Activated CD8-positive, alpha-beta memory T cell treated with anti-CD3 and anti-CD28 coated beads for 1 hour (primary cell): ENCODE measurements around the gene COL8A1.

Experiments
- DNase-seq, 2 donors: peaks; one replicate each; pipeline ENCODE4 v3.0.0-alpha.2; 2020; ENCODE audit warnings: low read depth in 1 of 2; ENCODE audit errors: extremely low read depth in 1 of 2

COL8A1 gene

GRCh38 chr3:99753268-99753975 lies 115.0 kb downstream of the COL8A1 start:
- DNase-seq, result no peak

- no peak for DNase-seq
These were observed 117.4 kb downstream of the COL8A1 start for GRCh38 chr3:99755831-99756230.

GRCh38 chr3:99757966-99758365 lies 119.6 kb downstream of the COL8A1 start:
- DNase-seq, result no peak

- DNase-seq, result no peak
These were observed 120.2 kb downstream of the COL8A1 start for GRCh38 chr3:99758502-99759177.

- no peak for DNase-seq
These were observed 121.6 kb downstream of the COL8A1 start for GRCh38 chr3:99760031-99760430.

GRCh38 chr3:99760629-99761028 lies 122.2 kb downstream of the COL8A1 start:
- DNase-seq, result no peak

- DNase-seq, result no peak
These were observed 123.2 kb downstream of the COL8A1 start for GRCh38 chr3:99761415-99762165.

GRCh38 chr3:99762901-99763300 lies 124.5 kb downstream of the COL8A1 start:
- no peak for DNase-seq

GRCh38 chr3:99764377-99764776 lies 126.0 kb downstream of the COL8A1 start:
- DNase-seq, result no peak

- DNase-seq, result no peak
These were observed 126.9 kb downstream of the COL8A1 start for GRCh38 chr3:99765042-99765942.

- no peak for DNase-seq
These were observed 128.9 kb downstream of the COL8A1 start for GRCh38 chr3:99767291-99767690.

GRCh38 chr3:99768126-99768525 lies 129.7 kb downstream of the COL8A1 start:
- no peak for DNase-seq

GRCh38 chr3:99768808-99769501 lies 130.6 kb downstream of the COL8A1 start:
- DNase-seq, result no peak

- DNase-seq, result no peak
These were observed 133.8 kb downstream of the COL8A1 start for GRCh38 chr3:99772171-99772570.

GRCh38 chr3:99772671-99773070 lies 134.3 kb downstream of the COL8A1 start:
- DNase-seq, result no peak

- no peak for DNase-seq
These were observed 136.1 kb downstream of the COL8A1 start for GRCh38 chr3:99774467-99774866.

- DNase-seq, result no peak
These were observed 138.3 kb downstream of the COL8A1 start for GRCh38 chr3:99776516-99777209.

- DNase-seq, result no peak
These were observed 138.8 kb downstream of the COL8A1 start for GRCh38 chr3:99777210-99777549.

- DNase-seq, result no peak
These were observed 139.3 kb downstream of the COL8A1 start for GRCh38 chr3:99777708-99778107.

GRCh38 chr3:99780749-99781148 lies 142.4 kb downstream of the COL8A1 start:
- no peak for DNase-seq
